Skeletal muscle cell (primary cell): ENCODE data around the gene RFNG.

Experiments
- DNase-seq: peaks from one replicate; pipeline ENCODE4 v3.0.0-alpha.2; 2010; ENCODE audit warnings: low read depth
- H3K4me3 ChIP-seq: 2 replicates; pipeline ENCODE4 v1.5.1; 2011; ENCODE audit warnings: low read depth, mild to moderate bottlenecking, control low read depth, low read length, moderate library complexity

The RFNG gene

DNA sequence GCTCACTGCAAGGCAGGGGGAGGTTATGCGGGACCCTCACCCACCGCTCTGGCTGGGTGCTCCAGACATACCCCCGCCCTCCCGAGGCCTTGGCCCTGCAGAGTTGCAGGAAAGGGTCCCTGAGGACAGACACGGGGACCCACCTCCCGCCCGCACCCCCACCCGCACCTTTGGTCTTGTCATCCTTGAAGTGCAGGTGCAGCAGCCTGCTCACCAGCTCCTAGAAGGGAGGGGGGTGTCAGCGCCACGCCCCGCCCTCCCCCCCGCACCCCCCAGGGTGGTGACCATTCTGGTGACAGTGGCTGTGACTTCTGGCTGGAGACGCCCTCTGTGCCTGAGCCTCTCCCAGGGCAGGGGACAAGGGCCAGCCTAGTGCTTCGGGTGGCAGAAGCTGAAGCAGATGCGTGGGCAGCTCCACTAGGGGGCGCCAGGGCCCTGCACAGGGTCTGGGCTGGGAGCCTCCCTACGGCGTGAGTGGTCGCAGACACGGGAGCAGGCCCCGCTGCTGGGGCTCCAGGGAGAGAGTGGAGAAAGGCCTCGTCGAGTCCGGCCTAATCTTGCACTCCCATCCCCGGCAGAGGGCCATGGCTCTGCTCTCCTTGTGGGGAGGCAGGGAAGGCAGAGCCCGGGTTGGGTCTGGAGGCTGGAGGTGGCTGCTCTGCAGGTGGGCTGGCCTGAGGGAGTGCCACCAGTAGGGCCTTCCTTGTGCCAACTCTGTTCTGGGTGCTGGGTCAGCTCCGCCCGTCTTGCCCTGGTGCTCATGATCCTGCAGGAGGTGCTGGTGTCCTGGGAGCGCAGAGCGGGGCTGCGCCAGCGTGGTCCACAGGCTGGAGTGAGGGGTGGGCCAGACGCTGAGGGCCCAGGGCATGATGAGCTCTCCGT, 31.7 kb downstream of the RFNG start:
- no peak for DNase-seq

DNA sequence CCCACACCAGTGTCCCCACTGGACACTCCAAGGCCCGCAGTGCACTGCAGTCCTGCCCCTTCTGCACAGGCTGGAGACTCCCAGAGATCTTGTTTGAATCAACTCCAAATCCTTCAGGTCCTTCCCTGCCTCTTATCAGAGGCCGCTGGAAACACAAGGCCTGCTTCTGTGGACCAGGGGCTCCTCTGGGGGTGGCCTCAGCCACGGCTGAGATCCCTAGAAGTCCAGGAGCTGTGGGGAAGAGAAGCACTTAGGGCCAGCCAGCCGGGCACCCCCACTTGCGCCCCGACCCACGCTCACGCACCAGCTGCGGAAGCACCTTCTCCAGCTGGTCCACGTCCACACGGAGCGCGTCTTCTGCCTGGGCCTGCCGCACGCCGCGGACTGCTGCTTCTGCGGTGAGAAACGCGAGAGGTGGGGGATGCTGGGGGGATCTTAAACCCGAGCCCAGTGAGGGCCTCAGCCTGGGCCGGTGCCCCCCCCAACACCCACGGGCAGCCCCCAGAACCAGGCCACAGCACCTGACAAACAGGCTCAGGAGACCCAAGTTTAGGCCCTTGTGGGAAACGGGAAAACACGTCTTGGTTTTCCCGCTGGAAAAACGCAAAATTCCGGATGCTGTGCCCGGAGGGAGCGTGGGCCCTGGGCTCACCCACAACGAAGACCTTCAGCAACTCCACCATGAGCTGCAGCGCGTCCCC, 32.5 kb downstream of the RFNG start:
- no peak for DNase-seq
- H3K4me3 ChIP-seq, result no peak overlapping the region

More for the DNA sequence above, 31.7 kb downstream of the RFNG start:
- no peak overlapping the region for H3K4me3 ChIP-seq

GRCh38 chr17:82018152-82018988, 33.2 kb downstream of the RFNG start:
- DNase-seq, result no peak
- H3K4me3 ChIP-seq, result no peak overlapping the region

DNA sequence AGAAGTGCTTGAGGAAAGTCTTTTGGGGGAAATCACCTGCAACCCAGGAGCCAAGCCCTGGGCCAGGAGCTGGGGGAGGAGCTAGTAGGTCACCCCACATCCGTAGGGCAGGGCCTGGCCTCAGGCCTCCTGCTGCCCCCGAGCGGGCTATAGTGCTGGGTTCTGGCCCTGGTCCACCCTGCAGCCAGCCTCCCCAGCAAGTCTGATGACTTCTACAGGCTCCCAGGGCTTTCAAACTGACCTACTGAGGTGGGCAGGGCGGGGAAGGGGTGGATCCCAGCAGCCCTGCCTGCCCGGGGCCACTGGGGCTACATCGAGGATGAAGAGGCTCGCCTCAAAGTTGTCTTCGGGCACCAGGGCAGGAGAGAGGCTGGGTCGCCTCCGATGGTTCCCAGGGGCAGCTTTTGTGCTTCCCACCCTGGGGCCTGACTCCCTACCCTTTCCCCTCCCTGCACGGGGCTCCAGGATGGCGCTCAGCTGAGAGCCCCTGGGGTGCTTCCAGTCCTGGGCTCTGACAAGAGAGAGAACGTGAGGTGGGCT, 33.9 kb downstream of the RFNG start:
- DNase-seq, result no peak
- H3K4me3 ChIP-seq, result no peak overlapping the region

GRCh38 chr17:82016875-82017459, 34.6 kb downstream of the RFNG start:
- no peak overlapping the region for H3K4me3 ChIP-seq
- DNase-seq, result no peak

DNA sequence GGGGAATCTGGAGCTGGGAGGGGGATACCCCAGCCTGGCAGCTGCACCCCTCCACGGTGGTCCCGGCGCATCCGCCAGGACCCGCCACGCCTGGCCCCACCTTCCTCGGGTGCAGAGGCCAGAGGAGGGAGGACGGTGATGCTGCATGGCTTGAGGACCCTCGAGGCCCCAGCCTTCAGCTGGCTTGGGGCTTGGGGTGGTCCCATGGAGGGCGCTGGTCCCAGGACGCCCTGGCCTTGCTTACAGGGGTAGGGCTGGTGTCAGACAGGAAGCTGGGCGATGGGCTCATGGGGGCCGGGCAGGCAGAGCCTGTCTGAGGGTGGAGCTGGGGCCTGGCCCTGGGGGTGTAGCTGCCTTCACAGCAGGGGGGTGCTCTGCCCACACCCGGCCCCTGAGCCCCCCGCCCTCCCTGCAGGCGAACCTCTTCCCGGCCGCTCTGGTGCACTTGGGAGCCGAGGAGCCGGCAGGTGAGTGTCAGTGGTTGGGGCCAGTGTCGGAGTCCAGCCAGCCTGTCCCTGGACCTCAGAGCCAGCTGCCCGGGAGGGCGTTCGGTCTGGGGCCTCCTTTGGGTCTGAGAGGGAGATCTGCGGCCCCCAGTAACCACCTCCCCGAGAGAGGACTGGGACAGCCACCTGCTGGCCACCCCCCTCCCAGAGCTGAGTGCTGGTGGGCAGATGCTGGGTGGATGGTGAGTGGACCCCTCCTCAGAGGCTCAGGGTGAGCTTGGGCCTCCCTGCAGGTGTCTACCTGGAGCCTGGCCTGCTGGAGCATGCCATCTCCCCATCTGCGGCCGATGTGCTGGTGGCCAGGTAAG, 35.3 kb downstream of the RFNG start:
- no peak overlapping the region for H3K4me3 ChIP-seq
- no peak for DNase-seq

DNA sequence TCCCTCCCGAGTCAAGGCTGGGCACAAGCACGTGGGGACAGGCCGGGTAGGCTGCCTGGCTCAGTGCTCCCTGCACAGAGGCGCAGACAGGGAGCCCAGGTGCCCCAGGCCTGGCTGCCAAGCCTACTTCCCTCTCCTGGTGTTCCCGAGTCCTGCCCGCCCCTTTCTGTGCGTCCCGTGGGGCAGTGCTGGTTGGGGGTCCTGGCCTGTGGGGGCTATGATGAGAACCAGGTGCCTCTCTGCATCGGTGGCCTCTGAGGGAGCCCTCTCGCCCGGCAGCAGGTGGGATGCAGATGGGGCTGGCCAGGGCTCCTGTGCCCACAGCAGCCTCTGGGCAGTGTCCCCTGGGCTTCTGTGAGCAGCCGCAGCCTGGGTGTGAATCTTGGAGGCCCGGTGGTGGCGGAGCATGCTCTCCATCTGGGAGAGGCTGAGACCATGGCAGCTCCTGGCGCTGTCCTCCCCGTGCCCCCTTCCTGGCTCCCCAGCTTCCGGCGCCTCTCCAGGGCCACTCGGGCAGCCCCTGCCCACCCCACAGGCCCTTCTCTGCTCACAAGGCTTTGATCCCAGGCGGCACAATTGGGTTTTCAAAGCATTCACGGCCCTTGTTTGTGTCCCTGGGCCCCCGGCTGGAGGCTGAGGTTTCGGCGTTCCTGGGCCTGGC, 36.2 kb downstream of the RFNG start:
- no peak for DNase-seq
- H3K4me3 ChIP-seq, result no peak overlapping the region

DNA sequence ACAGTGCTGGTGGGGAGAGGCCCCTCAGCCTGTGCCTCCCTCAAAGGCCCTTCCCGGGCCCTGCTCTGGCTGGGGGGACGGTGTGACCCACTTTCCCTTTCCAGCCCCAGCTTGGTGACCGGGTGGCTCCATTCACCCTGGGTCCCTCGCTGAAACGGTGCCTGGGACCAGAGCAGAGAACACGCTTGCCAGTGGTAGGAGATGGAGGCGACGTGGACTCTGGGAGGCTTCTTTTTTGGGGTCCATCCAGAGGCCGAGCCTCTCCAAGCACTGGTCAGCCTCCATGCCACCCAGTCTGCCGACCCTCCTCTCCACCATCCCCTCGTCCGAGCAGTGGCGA, 36.7 kb downstream of the RFNG start:
- no peak for DNase-seq
- H3K4me3 ChIP-seq, result no peak overlapping the region

GRCh38 chr17:82014432-82014831, 37.2 kb downstream of the RFNG start:
- H3K4me3 ChIP-seq, result no peak overlapping the region

DNA sequence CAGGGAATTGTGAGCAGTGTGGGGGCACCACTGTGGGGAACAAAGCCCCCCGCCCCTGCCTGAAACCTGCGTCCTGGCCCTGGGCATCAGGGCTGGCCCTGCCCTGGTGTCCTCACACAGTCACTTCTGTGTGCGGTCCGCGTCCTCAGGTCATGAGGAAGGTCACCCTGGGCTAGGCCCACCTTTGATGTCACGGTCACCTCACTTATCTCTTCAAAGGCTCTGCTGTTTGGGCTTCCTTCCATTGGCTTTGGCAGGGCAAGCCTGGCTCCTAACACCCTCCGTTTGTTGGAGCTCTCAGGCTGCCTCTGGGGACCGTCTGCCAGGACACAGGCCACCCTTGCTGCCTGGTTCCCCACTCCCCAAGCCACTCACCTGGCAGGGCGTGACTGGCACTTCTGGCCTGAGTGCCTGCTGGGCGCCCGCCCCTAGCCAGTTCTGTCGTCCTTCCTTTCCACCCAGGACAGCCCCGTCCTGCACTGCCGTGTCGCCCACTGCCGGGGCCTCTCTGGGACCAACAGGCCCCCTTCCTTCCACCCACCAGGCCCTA, 37.8 kb downstream of the RFNG start:
- DNase-seq, result no peak
- no peak overlapping the region for H3K4me3 ChIP-seq

More at GRCh38 chr17:82014432-82014831, 37.2 kb downstream of the RFNG start:
- no peak for DNase-seq

DNA sequence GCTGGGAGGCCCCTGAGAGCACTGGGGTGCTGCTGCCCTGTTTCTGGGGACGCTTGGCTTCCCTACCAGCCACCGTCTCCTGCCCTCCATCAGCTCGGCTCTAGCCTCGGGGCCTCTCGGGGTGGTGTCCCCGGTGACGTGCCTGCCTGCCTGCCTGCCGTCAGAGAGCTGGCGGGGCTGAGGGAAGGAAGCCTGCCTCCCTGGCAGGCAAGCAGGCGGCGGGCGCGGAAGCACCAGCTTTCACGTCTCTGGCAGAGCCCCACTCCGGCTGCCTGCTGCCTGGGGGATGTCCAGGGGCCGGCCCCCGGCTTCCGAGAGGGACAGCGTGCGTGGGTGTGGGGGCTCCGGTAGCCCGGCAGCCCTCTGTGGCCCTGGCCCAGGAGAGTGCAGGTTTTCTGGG, 38.3 kb downstream of the RFNG start:
- H3K4me3 ChIP-seq, result no peak overlapping the region
- DNase-seq, result no peak

DNA sequence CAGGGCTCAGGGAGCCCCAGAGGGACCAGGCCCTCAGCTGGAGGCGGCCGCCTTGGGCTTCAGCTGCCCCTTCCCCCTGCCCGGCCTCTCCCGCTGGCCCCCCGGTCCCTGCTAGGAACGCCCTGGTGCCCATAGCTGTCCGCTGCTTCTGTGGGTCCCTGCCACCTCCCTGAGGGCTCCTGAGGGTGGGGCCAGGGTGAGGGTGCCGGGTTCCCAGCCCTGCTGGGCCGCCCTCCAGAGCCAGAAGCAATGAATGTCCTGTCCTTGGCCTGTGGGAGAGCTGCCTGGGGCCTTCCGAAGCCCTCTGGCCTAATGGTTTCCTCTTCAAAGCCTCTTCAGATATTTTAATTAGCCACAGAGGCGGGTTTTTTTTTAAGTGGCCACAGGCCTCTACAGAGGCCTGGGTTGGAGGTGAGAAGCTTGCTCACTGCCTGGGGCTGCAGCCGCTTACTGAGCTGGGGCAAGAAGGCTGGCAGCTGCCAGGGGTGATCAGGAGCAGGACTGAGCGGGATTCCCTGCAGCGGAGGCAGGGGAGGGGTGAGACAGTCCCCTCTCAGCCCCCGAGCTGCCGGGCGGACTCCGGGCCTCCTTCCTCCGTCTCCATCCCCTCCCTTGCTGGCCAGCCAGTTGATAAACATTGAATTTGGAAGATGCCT, 38.8 kb downstream of the RFNG start:
- no peak for DNase-seq
- no peak overlapping the region for H3K4me3 ChIP-seq

- no peak for DNase-seq
- H3K4me3 ChIP-seq, result no peak overlapping the region
These were observed 39.4 kb downstream of the RFNG start for GRCh38 chr17:82012261-82012639.

DNA sequence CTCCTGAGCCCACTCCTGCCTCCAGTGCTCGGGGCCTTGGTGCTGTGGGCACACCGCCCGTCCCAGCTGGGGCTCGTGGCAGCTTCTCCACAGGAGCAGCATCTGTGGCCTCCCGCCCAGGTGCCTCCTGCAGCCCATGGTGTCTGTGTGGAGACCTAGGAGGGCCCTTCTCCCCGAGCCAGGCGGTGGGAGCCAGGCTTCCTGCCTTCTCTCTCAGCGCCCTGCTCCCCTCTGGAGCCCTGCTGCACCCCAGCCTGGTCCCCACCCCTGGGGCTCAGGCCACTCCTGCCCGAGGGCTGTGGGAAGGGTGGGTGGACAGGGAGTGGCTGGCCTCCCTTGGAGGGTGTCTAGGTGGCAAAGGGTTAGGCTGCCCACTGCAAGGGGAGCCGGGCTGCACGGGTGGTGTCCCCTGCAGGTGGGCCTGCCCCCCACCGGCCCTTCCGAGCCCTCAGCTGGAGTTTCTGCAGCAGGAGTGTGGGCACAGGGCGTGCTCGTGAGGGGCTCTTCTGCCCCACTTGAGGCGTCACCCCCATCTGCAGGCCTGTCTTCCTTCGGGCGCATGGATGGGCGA, 39.9 kb downstream of the RFNG start:
- DNase-seq, result no peak
- H3K4me3 ChIP-seq, result no peak overlapping the region

- H3K4me3 ChIP-seq, result no peak overlapping the region
- no peak for DNase-seq
These were observed 40.8 kb downstream of the RFNG start for GRCh38 chr17:82010575-82011525.

GRCh38 chr17:82009413-82009812, 42.2 kb downstream of the RFNG start:
- DNase-seq, result no peak
- no peak overlapping the region for H3K4me3 ChIP-seq
